Measurements from ENCODE around the gene ATF2. TPM values are rescaled to one million over a fixed set of nuclear protein-coding genes. Genes with fewer than 3 reads are reported as not detected.

The ATF2 gene
- total RNA-seq, 2 donors from 2014 or later = 52.2 to 54.0 TPM

DNA sequence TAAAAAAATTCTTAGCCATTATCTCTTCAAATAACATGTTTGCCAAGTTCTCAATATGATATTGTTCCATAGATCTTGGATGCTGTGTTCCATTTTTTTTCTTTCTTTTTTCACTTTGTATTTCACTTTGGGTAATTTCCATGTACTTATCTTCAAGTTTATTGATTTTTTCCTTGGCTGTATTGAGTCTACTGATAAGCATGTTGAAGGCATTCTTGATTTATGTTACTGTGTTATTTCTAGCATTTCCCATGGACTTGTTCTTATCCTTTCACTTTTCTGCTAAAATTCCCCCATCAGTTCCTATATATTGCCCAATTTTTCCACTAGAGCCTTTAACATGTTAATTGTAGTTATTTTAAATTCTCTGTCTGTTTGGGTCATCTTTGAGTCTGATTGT is 112.0 kb downstream of the ATF2 start:
- no peak overlapping the region for H3K27ac Mint-ChIP-seq
- DNase-seq (no peak), ATAC-seq (no peak)
- H3K27me3 Mint-ChIP-seq = no peaks in the 10 kb centered on the region
- H3K9me3 ChIP-seq (ENCODE audit: control insufficient read depth, low read length, poor library complexity, severe bottlenecking) = no peaks in the 10 kb centered on the region
- H3K36me3 Mint-ChIP-seq (ENCODE audit: low read depth) = no peaks in the 10 kb centered on the region
- no peaks in the 10 kb centered on the region for H3K4me1 Mint-ChIP-seq
- H3K4me3 Mint-ChIP-seq = no peak overlapping the region

DNA sequence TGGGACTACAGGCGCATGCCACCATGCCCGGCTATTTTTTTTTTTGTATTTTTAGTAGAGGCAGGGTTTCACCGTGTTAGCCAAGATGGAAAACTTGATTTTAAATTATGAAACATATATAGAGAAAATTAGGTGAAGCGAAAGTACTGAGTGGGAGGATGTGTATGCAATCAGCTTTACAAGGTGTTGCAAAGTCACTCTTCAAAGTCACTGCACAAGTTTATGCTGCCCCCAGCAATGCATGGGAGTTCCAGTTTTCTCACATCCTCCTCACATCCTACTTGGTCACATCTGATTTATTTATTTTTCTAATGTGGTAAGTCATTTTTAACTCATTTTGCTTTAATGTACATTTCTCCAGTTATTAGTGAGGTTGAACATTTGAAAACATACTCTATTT is 113.7 kb downstream of the ATF2 start:
- Mint-ChIP-seq H3K27me3 (no peaks in the 10 kb centered on the region), H3K27ac (no peak overlapping the region), H3K4me1 (no peaks in the 10 kb centered on the region), H3K36me3 (ENCODE audit: low read depth) (no peaks in the 10 kb centered on the region), H3K4me3 (no peak overlapping the region)
- no peak for DNase-seq
- ATAC-seq = no peak
- no peaks in the 10 kb centered on the region for H3K9me3 ChIP-seq (ENCODE audit: control insufficient read depth, low read length, poor library complexity, severe bottlenecking)

DNA sequence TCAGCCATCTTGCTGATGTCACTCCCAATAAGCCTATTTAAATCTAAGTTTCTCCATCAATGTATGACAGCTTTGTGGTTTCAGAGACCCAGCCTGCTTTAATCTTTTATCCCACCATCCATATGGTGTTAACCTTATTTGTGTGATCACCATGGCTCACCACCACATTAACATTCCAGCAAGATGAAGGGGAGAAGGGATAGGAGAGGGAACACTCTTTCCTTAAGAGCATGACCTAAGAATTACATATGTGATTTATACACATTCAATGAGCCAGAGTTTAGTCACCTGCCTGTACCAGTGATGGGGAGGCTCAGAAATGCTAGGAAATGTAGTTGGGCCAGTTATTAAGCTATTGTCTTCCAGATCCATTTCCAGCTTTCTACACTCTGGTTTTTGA is 118.3 kb downstream of the ATF2 start:
- Mint-ChIP-seq H3K27me3 (no peaks in the 10 kb centered on the region), H3K4me1 (no peaks in the 10 kb centered on the region), H3K27ac (no peak overlapping the region), H3K36me3 (ENCODE audit: low read depth) (no peaks in the 10 kb centered on the region), H3K4me3 (no peak overlapping the region)
- ATAC-seq = no peak
- H3K9me3 ChIP-seq (ENCODE audit: control insufficient read depth, low read length, poor library complexity, severe bottlenecking) = no peaks in the 10 kb centered on the region
- DNase-seq = no peak

DNA sequence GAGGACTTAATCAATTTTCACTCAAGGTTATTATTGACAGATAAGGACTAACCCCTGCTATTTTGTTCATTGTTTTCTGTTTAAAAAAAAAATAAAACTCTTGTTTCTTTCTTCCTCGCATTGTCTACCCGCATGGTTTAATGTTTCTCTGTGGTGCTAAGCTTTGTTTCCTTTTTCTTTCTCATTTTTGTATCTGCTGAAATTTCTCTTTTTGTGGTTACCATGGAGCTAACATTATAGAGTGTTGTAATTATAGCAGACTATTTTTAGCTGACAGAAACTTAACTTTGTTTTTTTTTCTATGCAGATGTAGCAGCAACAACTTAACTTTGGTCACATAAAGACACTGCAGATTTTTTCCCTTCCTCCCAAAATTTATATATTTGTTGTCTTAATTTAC is 119.7 kb downstream of the ATF2 start:
- H3K9me3 ChIP-seq (ENCODE audit: control insufficient read depth, low read length, poor library complexity, severe bottlenecking) = no peaks in the 10 kb centered on the region
- Mint-ChIP-seq H3K4me1 (no peaks in the 10 kb centered on the region), H3K27me3 (no peaks in the 10 kb centered on the region), H3K4me3 (no peak overlapping the region), H3K36me3 (ENCODE audit: low read depth) (no peaks in the 10 kb centered on the region), H3K27ac (no peak overlapping the region)
- no peak for ATAC-seq
- no peak for DNase-seq

DNA sequence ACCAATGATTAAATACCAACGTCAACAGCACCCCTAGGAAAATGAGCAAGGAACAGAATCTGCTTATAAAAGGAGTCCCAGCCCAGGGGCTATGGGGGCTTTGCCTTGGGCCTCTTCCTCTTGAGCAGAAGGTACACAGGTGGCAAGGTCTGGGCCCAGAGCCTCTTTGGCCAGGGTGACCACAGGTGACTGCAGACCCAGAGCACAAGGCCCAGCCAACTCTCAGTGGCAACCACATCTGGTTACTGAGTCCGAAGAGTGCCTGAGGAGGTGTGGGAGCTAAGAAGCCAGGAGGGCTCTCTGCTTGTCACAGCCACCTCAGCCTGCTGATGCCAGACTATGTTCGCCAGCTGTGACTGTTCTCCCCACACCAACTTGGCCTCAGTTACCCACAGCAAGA is 128.5 kb downstream of the ATF2 start:
- no peak for DNase-seq
- peaks cover 12% of the 10 kb centered on the region for H3K4me1 Mint-ChIP-seq
- no peaks in the 10 kb centered on the region for H3K9me3 ChIP-seq (ENCODE audit: control insufficient read depth, low read length, poor library complexity, severe bottlenecking)
- H3K36me3 Mint-ChIP-seq (ENCODE audit: low read depth) = no peaks in the 10 kb centered on the region
- H3K27me3 Mint-ChIP-seq = no peaks in the 10 kb centered on the region
- H3K27ac Mint-ChIP-seq = no peak overlapping the region
- no peak overlapping the region for H3K4me3 Mint-ChIP-seq
- ATAC-seq = no peak

DNA sequence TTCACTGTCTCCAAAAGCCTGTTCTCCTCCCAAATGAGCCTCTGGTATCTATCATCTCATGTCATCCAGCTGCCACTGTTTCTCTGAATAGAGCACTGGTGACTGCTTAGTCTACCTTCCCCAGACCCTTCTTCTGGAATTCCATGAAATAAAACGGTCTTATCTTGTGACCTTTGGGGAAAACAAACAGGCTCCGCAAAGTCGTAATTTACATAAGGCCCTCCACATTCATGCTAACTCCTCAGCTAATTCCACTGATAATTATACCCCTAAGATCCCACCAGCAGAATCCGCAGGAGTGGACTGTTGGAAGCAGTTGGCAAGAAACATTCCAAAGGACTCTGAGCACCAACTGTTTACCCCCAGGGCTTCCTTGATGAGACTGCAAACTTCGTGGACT is 129.0 kb downstream of the ATF2 start:
- H3K4me1 Mint-ChIP-seq = peaks cover 12% of the 10 kb centered on the region

DNA sequence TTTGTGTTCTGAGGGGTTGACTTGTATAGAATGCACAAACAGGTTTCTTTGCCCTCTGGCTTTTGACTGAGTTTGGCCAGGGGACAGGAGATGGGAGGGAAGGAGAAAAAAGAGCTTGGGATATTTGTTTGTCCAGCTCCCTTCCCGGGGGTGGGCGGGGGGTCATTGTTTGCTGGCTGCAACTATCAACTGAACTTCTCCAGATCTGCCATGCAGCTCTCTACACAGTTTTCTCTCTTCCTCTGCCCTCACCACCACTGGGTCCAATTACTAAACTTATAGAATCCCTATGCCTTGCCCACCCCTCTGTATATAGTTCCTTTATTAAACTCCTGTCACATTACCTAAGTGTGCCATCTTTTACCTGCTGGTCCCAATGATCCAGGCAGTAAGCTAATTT is 130.1 kb downstream of the ATF2 start:
- Mint-ChIP-seq H3K4me3 (no peak overlapping the region), H3K27me3 (peaks cover 5% of the 10 kb centered on the region), H3K4me1 (peaks cover 12% of the 10 kb centered on the region), H3K27ac (no peak overlapping the region), H3K36me3 (ENCODE audit: low read depth) (no peaks in the 10 kb centered on the region)
- H3K9me3 ChIP-seq (ENCODE audit: control insufficient read depth, low read length, poor library complexity, severe bottlenecking) = no peaks in the 10 kb centered on the region
- DNase-seq (no peak), ATAC-seq (no peak)

More for the DNA sequence above, 129.0 kb downstream of the ATF2 start:
- Mint-ChIP-seq H3K27ac (no peak overlapping the region), H3K27me3 (peaks cover 3% of the 10 kb centered on the region), H3K4me3 (no peak overlapping the region), H3K36me3 (ENCODE audit: low read depth) (no peaks in the 10 kb centered on the region)
- no peaks in the 10 kb centered on the region for H3K9me3 ChIP-seq (ENCODE audit: control insufficient read depth, low read length, poor library complexity, severe bottlenecking)
- ATAC-seq (no peak), DNase-seq (no peak)

DNA sequence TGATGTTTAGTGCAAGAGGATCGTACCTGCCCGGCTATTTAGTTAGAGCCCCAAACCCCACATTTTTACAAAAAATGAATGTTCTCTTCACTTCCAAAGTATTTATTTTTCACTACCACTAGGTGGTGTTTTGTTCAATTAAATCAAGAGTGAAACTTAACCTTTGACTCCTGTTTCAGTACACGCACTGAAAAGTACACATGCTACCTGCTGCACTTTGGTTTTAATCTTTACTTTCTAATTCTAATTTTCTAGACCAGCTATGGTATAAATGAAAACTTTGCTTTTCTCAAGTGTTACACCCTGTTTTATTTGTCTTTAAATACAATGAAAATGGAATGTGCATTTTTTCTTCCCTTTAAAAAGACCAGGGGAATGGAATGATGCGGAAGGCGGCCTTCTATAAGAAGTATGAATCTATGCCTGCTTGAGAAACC is 131.4 kb downstream of the ATF2 start:
- H3K4me1 Mint-ChIP-seq = peaks cover 12% of the 10 kb centered on the region
- peak overlapping the region; percentile 54 for H3K27ac Mint-ChIP-seq
- H3K27me3 Mint-ChIP-seq = peaks cover 5% of the 10 kb centered on the region
- ATAC-seq (peak; percentile 69), DNase-seq (no peak)
- H3K4me3 Mint-ChIP-seq = peak overlapping the region; percentile 43
- no peaks in the 10 kb centered on the region for H3K9me3 ChIP-seq (ENCODE audit: control insufficient read depth, low read length, poor library complexity, severe bottlenecking)
- H3K36me3 Mint-ChIP-seq (ENCODE audit: low read depth) = no peaks in the 10 kb centered on the region

DNA sequence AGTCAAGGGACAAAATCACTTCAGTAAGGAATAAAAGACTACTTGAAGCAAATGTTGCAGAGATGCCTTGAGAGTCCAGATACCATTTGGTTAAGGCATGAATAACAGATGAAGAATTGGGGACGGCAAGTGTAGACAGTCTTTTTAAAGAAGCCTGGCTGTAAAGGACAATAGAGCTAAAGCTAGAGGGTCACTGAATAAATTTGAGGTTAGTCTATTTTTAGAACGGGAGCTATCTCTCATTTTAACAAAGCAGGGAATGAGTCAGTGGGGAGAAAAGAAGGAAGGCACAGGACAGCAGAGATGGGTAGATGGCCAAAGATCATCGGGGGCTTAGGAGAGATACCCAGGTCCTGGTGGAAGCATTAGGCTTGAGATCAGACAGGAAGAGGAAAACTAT is 132.2 kb downstream of the ATF2 start:
- peaks cover 12% of the 10 kb centered on the region for H3K4me1 Mint-ChIP-seq
- no peak for ATAC-seq
- peaks cover 5% of the 10 kb centered on the region for H3K27me3 Mint-ChIP-seq
- H3K27ac Mint-ChIP-seq = no peak overlapping the region
- peak overlapping the region; percentile 69 for H3K4me3 Mint-ChIP-seq
- no peaks in the 10 kb centered on the region for H3K9me3 ChIP-seq (ENCODE audit: control insufficient read depth, low read length, poor library complexity, severe bottlenecking)
- H3K36me3 Mint-ChIP-seq (ENCODE audit: low read depth) = no peaks in the 10 kb centered on the region
- no peak for DNase-seq

DNA sequence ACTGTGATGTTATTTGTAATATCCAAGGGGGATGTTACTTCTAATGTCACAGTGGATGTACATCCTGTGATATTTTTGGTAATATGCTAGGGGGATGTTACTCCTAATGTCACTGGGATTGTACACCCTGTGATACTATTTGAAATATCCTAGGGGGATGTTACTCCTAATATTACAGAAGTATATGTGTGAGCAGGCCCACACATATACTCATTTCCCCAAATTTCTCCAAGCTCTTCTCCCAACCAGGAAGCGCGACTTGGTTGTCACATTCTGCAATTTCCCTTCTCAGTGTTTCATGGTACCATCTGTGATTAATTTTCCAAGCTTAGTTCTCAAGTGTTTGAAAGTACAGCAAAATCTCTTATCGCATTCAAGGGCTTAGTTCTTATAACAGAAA is 133.3 kb downstream of the ATF2 start:
- Mint-ChIP-seq H3K4me3 (no peak overlapping the region), H3K4me1 (peaks cover 12% of the 10 kb centered on the region), H3K27ac (no peak overlapping the region), H3K36me3 (ENCODE audit: low read depth) (no peaks in the 10 kb centered on the region), H3K27me3 (peaks cover 5% of the 10 kb centered on the region)
- DNase-seq = no peak
- H3K9me3 ChIP-seq (ENCODE audit: control insufficient read depth, low read length, poor library complexity, severe bottlenecking) = no peaks in the 10 kb centered on the region
- ATAC-seq = no peak

DNA sequence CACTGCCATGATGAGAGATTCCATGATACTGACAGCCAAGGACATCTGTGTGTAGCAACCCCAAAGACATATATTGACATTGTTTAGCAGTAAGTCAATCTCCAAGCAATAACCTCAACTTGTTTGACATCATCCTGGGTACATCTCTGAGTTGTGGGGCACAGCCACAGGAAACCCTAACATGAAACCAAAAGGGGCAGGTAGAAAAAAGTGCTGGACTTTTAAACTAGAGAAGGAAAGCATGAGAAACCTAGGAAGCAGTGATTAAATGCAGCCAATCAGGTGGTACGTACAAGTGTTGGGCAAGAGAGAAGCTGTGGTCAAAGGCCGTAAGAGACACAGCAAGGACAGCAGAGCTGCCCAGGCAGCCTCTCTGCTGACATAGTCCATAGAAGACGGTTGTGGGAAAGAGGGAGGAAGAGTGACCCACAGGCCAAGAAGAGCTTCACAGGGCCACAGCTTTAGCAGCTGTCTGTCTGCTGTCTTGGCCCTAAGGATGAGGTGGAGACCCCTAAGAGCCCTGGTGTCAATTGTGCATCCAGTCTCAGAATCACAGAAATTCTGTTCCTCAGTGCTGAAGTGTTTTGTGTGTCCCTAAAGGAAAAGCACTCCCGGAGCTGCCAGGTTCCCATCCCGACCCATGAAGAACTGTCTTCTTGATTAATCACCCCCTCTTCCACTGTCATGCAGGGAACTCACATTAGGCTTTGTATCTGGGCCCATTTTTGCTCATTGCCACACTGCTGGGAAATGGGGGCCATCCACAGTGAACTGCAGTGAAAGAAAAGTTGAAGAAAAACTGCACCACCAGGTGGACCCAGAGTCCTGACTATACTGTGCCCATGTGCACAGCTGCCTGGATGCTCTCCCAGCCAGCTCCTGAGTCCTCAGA is 137.4 kb downstream of the ATF2 start:
- no peak overlapping the region for H3K27ac Mint-ChIP-seq
- H3K4me1 Mint-ChIP-seq = peaks cover under 1% of the 10 kb centered on the region
- DNase-seq (no peak), ATAC-seq (no peak)
- no peak overlapping the region for H3K4me3 Mint-ChIP-seq
- H3K27me3 Mint-ChIP-seq = peaks cover 5% of the 10 kb centered on the region
- no peaks in the 10 kb centered on the region for H3K9me3 ChIP-seq (ENCODE audit: control insufficient read depth, low read length, poor library complexity, severe bottlenecking)
- no peaks in the 10 kb centered on the region for H3K36me3 Mint-ChIP-seq (ENCODE audit: low read depth)

DNA sequence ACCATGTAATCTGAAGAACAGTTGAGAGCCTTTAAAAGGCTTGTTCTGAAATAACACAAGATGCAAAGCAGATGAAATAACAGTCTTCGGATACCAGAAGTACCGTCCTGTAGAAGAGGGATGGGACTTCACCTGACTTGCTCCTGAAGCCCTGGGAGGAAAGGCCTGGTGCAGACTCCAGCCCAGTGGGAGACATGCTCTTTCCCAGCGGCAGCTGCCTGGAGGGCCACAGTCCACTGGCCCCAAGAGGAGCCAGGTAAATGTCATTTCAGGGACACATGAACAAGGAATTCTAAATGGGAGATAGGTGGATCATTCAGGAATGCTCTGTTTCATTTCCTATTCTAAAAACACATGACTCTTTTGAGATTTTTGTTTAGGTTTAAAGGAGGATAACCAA is 140.2 kb downstream of the ATF2 start:
- no peaks in the 10 kb centered on the region for H3K27me3 Mint-ChIP-seq
- H3K9me3 ChIP-seq (ENCODE audit: control insufficient read depth, low read length, poor library complexity, severe bottlenecking) = no peaks in the 10 kb centered on the region
- H3K4me1 Mint-ChIP-seq = no peaks in the 10 kb centered on the region
- no peak overlapping the region for H3K4me3 Mint-ChIP-seq
- ATAC-seq (no peak), DNase-seq (no peak)
- H3K36me3 Mint-ChIP-seq (ENCODE audit: low read depth) = peaks cover 2% of the 10 kb centered on the region
- H3K27ac Mint-ChIP-seq = no peak overlapping the region

DNA sequence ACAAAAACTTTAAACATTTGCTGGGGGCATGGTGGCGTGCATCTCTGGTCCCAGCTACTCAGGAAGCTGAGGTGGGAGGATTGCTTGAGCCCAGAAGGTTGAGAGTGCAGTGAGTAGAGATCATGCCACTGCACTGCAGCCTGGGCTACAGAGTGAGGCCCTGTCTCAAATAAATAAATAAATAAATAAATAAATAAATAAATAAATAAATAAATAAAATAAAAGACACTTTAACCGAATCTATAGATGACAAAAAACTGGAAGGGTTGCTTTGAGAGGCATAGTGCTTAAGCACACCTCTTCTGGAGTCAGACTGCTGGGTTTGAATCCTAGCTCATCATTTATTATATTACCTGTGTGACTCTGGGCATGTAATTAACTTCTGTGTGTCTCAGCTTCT is 141.6 kb downstream of the ATF2 start:
- DNase-seq (no peak), ATAC-seq (no peak)
- Mint-ChIP-seq H3K4me1 (no peaks in the 10 kb centered on the region), H3K4me3 (no peak overlapping the region), H3K36me3 (ENCODE audit: low read depth) (peaks cover 2% of the 10 kb centered on the region), H3K27me3 (no peaks in the 10 kb centered on the region), H3K27ac (no peak overlapping the region)
- no peaks in the 10 kb centered on the region for H3K9me3 ChIP-seq (ENCODE audit: control insufficient read depth, low read length, poor library complexity, severe bottlenecking)

DNA sequence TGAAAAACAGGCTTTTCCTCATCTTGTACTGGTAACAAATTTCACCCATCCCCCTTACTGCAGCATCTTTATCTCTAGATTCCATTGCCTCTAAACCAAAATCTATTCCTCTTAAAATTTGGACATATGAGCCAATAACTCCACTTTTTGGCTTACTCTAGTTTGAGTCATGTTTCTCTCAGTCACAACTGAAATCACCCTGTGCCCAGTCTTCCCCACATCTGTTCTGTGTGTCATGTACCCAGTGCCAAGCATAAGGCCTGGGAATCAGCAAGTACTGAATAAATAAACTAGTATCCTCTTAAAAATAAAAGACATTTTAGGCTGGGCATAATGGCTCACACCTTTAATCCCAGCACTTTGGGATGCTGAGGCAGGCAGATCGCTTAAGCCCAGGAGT is 142.1 kb downstream of the ATF2 start:
- Mint-ChIP-seq H3K4me1 (no peaks in the 10 kb centered on the region), H3K27me3 (no peaks in the 10 kb centered on the region), H3K4me3 (no peak overlapping the region), H3K36me3 (ENCODE audit: low read depth) (peaks cover 2% of the 10 kb centered on the region), H3K27ac (no peak overlapping the region)
- no peaks in the 10 kb centered on the region for H3K9me3 ChIP-seq (ENCODE audit: control insufficient read depth, low read length, poor library complexity, severe bottlenecking)
- DNase-seq = no peak
- no peak for ATAC-seq

Data from T-helper 17 cell (primary cell).